ENCODE results near the gene ANGEL2.

DNA sequence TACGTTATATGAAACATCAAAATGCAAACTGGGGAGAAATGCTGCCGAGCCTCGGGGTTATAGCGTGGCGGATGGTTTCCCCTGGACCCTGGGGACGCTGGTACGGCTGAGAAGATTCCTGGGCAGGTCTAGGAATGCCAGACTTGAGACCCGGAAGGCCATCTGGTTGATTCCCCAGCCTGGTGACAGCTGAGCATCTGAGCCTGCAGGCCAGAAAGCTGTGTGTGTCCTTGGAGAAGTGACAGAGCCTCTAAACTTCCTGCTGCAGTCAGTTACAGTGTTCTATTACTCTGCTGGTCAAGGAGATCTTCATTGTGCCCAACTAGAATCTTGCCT is 63.1 kb downstream of the ANGEL2 start:
- no peak for TF ChIP-seq EZH2phosphoT487 (IDR thresholded peaks at IDR 0.05; ENCODE audit: low read depth)
- TF ChIP-seq, protein P1, sequence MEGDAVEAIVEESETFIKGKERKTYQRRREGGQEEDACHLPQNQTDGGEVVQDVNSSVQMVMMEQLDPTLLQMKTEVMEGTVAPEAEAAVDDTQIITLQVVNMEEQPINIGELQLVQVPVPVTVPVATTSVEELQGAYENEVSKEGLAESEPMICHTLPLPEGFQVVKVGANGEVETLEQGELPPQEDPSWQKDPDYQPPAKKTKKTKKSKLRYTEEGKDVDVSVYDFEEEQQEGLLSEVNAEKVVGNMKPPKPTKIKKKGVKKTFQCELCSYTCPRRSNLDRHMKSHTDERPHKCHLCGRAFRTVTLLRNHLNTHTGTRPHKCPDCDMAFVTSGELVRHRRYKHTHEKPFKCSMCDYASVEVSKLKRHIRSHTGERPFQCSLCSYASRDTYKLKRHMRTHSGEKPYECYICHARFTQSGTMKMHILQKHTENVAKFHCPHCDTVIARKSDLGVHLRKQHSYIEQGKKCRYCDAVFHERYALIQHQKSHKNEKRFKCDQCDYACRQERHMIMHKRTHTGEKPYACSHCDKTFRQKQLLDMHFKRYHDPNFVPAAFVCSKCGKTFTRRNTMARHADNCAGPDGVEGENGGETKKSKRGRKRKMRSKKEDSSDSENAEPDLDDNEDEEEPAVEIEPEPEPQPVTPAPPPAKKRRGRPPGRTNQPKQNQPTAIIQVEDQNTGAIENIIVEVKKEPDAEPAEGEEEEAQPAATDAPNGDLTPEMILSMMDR (IDR thresholded peaks at IDR 0.05; ENCODE audit: low read depth, low read length) = no peak

Measured in OCI-LY3 (cell line).